IMR-90 (cell line): Measurements from ENCODE around the gene ELOVL2.

Experiments
- BHLHE40 ChIP-seq: fragments of 150-350 bp; IDR thresholded peaks from 2 replicates; pipeline ENCODE4 v1.6.1; 2016; ENCODE audit warnings: mild to moderate bottlenecking, low read depth, low read length
- CEBPB ChIP-seq: IDR thresholded peaks from 2 replicates; pipeline ENCODE4 v1.6.1; 2012; ENCODE audit warnings: low read depth, low read length, improper control_type of control experiment
- CHD1 ChIP-seq: IDR thresholded peaks from 2 replicates; pipeline ENCODE4 v1.6.1; 2012; ENCODE audit warnings: low read depth, low read length, improper control_type of control experiment
- FOS ChIP-seq: fragments of 150-350 bp; IDR thresholded peaks from 2 replicates; pipeline ENCODE4 v1.6.1; 2016; ENCODE audit warnings: low read depth, low read length
- MAFK ChIP-seq: IDR thresholded peaks from 2 replicates; pipeline ENCODE4 v1.6.1; 2012; ENCODE audit warnings: low read depth, low read length, improper control_type of control experiment
- MXI1 ChIP-seq: IDR thresholded peaks from 2 replicates; pipeline ENCODE4 v1.6.1; 2012; ENCODE audit warnings: low read depth, mild to moderate bottlenecking, low read length, moderate library complexity, borderline replicate concordance
- POLR2A ChIP-seq: IDR thresholded peaks from 2 replicates; pipeline ENCODE4 v1.6.1; 2012; ENCODE audit warnings: mild to moderate bottlenecking, low read depth, low read length
- RAD21 ChIP-seq: IDR thresholded peaks from 2 replicates; pipeline ENCODE4 v1.6.1; 2012; ENCODE audit warnings: low read length, improper control_type of control experiment
- RCOR1 ChIP-seq: IDR thresholded peaks from 2 replicates; pipeline ENCODE4 v1.6.1; 2012; ENCODE audit warnings: mild to moderate bottlenecking, low read length, improper control_type of control experiment; ENCODE audit not compliant: insufficient replicate concordance
- SMC3 ChIP-seq: fragments of 150-350 bp; IDR thresholded peaks from 2 replicates; pipeline ENCODE4 v1.6.1; 2016; ENCODE audit warnings: low read depth, mild to moderate bottlenecking, antibody characterized with exemption, low read length, moderate library complexity
- TF ChIP-seq, protein P1 (sequence below): conservative IDR thresholded peaks from 2 replicates; pipeline ENCODE4 v1.5.1; 2012; ENCODE audit warnings: mild to moderate bottlenecking, low read depth, low read length, improper control_type of control experiment
- TF ChIP-seq, protein P2 (sequence below): fragments of 150-350 bp; IDR thresholded peaks from 2 replicates; pipeline ENCODE4 v1.6.1; 2016; ENCODE audit warnings: low read depth, mild to moderate bottlenecking, low read length, moderate library complexity, borderline replicate concordance

DNA sequence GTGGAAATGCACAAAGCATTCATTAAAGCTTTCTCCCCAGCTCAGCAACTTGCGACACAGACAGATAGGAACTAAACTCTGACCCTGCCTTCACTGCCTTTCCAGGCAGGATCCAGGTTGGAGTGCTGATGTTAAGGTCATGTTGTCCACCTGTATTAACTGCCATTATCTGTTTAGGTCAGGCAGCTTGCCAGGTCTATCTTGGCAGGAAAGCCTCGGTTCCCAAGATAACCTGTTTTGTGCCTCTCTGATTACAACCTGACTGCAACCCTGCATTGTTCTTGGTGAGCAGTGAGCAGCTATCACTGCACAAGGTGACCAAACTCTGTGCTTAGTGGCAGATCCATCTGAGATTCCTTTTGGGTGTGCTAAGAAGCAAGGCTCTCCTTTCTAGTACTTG, 23.2 kb upstream of the ELOVL2 start:
- TF ChIP-seq, protein P1, sequence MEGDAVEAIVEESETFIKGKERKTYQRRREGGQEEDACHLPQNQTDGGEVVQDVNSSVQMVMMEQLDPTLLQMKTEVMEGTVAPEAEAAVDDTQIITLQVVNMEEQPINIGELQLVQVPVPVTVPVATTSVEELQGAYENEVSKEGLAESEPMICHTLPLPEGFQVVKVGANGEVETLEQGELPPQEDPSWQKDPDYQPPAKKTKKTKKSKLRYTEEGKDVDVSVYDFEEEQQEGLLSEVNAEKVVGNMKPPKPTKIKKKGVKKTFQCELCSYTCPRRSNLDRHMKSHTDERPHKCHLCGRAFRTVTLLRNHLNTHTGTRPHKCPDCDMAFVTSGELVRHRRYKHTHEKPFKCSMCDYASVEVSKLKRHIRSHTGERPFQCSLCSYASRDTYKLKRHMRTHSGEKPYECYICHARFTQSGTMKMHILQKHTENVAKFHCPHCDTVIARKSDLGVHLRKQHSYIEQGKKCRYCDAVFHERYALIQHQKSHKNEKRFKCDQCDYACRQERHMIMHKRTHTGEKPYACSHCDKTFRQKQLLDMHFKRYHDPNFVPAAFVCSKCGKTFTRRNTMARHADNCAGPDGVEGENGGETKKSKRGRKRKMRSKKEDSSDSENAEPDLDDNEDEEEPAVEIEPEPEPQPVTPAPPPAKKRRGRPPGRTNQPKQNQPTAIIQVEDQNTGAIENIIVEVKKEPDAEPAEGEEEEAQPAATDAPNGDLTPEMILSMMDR = no peak
- TF ChIP-seq SMC3 (no peak), CEBPB (no peak), BHLHE40 (no peak), RAD21 (no peak), POLR2A (no peak), RCOR1 (no peak), MXI1 (no peak), FOS (no peak), MAFK (no peak), CHD1 (no peak)
- TF ChIP-seq, protein P2, sequence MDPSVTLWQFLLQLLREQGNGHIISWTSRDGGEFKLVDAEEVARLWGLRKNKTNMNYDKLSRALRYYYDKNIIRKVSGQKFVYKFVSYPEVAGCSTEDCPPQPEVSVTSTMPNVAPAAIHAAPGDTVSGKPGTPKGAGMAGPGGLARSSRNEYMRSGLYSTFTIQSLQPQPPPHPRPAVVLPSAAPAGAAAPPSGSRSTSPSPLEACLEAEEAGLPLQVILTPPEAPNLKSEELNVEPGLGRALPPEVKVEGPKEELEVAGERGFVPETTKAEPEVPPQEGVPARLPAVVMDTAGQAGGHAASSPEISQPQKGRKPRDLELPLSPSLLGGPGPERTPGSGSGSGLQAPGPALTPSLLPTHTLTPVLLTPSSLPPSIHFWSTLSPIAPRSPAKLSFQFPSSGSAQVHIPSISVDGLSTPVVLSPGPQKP = no peak
